ENCODE results near the gene CASK. TPM values are rescaled to one million over a fixed set of nuclear protein-coding genes. Genes with fewer than 3 reads are reported as not detected.

The CASK gene
- total RNA-seq, 1 donor from 2014 or later: 38.2 TPM

DNA sequence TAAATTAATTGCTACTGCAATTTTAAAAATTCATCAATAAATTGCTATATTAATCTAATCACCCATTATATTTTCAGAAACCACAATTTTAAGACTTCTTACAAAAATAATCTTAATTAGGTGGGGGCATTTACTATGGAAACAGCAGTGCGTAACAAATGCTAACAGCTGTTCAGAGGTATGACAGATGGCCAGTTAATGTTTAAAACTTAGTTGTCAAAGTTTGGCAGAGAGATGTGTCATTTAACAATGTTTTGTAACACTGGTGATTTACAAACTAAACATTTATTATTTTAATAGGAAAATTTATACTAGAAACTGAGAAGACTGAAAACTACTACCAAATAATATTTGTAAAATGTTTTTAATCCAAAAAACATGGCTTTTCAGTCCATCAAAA, 319.8 kb downstream of the CASK start:
- H3K36me3 ChIP-seq: no peaks in the 10 kb centered on the region
- ATAC-seq (no peak), DNase-seq (no peak)
- no peaks in the 10 kb centered on the region for H3K27me3 ChIP-seq (ENCODE audit: low read depth)
- H3K4me3 ChIP-seq: no peak overlapping the region
- intact Hi-C loops (cut with DNase I): no loop called here
- TF ChIP-seq, protein P1, sequence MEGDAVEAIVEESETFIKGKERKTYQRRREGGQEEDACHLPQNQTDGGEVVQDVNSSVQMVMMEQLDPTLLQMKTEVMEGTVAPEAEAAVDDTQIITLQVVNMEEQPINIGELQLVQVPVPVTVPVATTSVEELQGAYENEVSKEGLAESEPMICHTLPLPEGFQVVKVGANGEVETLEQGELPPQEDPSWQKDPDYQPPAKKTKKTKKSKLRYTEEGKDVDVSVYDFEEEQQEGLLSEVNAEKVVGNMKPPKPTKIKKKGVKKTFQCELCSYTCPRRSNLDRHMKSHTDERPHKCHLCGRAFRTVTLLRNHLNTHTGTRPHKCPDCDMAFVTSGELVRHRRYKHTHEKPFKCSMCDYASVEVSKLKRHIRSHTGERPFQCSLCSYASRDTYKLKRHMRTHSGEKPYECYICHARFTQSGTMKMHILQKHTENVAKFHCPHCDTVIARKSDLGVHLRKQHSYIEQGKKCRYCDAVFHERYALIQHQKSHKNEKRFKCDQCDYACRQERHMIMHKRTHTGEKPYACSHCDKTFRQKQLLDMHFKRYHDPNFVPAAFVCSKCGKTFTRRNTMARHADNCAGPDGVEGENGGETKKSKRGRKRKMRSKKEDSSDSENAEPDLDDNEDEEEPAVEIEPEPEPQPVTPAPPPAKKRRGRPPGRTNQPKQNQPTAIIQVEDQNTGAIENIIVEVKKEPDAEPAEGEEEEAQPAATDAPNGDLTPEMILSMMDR (IDR thresholded peaks at IDR 0.05): no peak
- no peaks in the 10 kb centered on the region for H3K4me1 ChIP-seq
- no peak overlapping the region for H3K27ac ChIP-seq
- no peaks in the 10 kb centered on the region for H3K9me3 ChIP-seq

DNA sequence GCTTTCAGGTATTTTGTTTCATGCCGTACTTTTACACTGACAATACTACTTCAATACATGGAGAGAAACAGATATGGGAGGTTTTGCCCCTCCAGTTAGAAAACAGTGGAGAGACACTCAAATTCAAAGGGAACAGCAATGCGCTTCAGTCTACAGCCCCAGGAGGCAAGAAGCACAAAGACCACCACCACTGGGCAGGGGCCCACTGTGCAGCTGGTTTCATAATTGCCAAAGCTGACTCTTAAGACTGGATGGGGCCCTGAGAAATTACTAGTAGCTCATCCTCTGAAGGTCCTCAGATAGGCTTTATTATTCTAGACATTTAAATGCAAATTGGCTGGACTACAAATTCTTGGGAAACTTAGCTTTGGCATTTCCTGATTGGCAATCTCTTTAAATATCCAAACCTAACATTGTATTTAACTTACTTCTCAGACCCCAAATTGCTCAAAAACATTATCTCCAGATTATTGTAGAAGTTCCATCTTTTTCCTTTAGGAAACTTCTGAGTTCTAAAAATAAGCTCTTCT, 320.5 kb downstream of the CASK start:
- Histone ChIP-seq H3K27ac (no peak overlapping the region), H3K27me3 (ENCODE audit: low read depth) (no peaks in the 10 kb centered on the region), H3K4me1 (no peaks in the 10 kb centered on the region), H3K4me3 (no peak overlapping the region), H3K9me3 (no peaks in the 10 kb centered on the region), H3K36me3 (no peaks in the 10 kb centered on the region)
- DNase-seq: no peak
- TF ChIP-seq, protein P1 (IDR thresholded peaks at IDR 0.05): no peak
- intact Hi-C loops (cut with DNase I): no loop called here
- ATAC-seq: no peak

DNA sequence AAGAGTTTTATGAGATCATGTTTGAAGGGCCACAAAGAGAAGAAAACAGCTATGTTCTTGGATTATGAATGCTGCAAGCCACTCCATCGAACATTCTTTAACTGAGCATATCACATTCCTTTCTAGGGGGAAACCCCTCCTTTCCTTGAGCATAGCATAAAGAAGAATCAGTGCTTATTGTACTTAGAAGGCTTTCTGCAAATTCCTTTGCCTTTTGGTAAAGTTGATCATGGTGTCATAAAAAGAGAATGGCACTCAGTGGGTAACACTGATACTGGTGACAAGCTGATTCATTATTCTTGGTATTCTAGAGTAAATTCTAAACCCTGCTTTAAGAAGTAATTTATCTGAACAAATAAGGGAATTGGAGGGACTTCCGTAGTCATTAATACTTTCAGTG, 323.1 kb downstream of the CASK start:
- Histone ChIP-seq H3K27ac (no peak overlapping the region), H3K27me3 (ENCODE audit: low read depth) (no peaks in the 10 kb centered on the region), H3K36me3 (no peaks in the 10 kb centered on the region), H3K9me3 (no peaks in the 10 kb centered on the region), H3K4me1 (no peaks in the 10 kb centered on the region), H3K4me3 (no peak overlapping the region)
- peak in 1 of 2 donors; percentile 31 for ATAC-seq
- DNase-seq: no peak
- TF ChIP-seq, protein P1 (IDR thresholded peaks at IDR 0.05): no peak
- intact Hi-C loops (cut with DNase I): no loop called here

DNA sequence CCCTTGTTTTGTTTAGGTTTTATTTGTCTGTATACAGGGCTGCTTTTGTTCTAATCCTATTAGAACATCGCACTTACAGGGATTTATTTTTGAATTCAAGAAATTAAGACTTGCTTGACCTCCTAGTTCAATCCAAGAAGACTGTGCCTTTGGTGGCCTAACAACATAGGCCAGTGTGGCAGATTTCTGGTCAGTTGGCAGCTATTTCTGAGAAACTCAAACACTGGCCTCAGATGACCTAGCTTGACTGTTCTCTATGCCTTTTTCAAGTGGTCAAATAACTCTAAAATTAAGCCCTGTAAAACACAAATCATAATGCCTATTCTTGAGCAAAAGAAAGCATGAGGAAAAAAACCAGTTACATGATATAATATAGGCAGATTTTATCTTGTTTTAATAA, 323.8 kb downstream of the CASK start:
- Histone ChIP-seq H3K4me1 (no peaks in the 10 kb centered on the region), H3K27me3 (ENCODE audit: low read depth) (no peaks in the 10 kb centered on the region), H3K36me3 (no peaks in the 10 kb centered on the region), H3K9me3 (no peaks in the 10 kb centered on the region), H3K4me3 (no peak overlapping the region), H3K27ac (no peak overlapping the region)
- ATAC-seq (no peak), DNase-seq (no peak)
- TF ChIP-seq, protein P1 (IDR thresholded peaks at IDR 0.05): no peak
- intact Hi-C loops (cut with DNase I): no loop called here

DNA sequence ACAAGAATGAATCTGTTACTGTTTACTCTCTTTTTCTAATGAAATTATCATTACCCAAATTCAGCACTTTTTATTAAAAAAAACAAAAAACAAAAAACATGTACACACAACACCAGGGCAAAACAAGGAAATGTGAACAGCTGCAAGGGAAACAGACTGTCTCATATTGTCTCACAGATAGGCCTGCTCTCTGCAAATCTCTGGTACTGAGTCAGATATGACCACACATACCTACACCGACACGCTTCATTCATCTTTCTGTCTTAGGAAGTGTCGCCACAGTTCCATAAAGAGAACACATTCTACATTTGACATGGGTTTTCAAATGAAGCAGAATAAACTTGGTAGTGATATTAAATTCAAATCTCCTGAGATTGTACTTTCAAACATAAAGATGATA, 326.8 kb downstream of the CASK start:
- no peaks in the 10 kb centered on the region for H3K27me3 ChIP-seq (ENCODE audit: low read depth)
- TF ChIP-seq, protein P1 (IDR thresholded peaks at IDR 0.05): no peak
- H3K4me1 ChIP-seq: no peaks in the 10 kb centered on the region
- DNase-seq: no peak
- intact Hi-C loops (cut with DNase I): no loop called here
- no peaks in the 10 kb centered on the region for H3K9me3 ChIP-seq
- no peak for ATAC-seq
- no peak overlapping the region for H3K4me3 ChIP-seq
- H3K27ac ChIP-seq: no peak overlapping the region
- no peaks in the 10 kb centered on the region for H3K36me3 ChIP-seq

DNA sequence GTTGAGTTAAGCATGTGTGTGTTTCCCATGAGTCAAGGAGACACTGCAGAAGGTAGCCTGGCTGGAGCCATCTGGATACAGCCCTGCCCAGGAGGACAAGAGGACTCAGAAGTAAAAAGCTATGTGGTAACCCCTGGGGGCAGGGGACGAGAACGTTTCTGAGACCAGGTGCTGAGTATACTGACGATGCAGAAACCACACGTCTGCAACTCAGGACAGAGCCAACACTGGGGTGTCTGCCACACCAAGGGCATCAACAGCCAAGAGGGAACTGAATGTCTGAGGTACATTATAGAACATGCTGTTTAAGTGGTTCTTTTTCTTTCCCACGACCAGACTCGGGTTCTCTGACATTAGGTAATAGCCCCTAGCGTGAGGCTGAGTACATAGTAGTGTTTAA, 328.7 kb downstream of the CASK start:
- H3K36me3 ChIP-seq: no peaks in the 10 kb centered on the region
- ATAC-seq (no peak), DNase-seq (no peak)
- TF ChIP-seq, protein P1 (IDR thresholded peaks at IDR 0.05): no peak
- H3K27ac ChIP-seq: no peak overlapping the region
- intact Hi-C loops (cut with DNase I): no loop called here
- no peaks in the 10 kb centered on the region for H3K9me3 ChIP-seq
- no peak overlapping the region for H3K4me3 ChIP-seq
- H3K4me1 ChIP-seq: no peaks in the 10 kb centered on the region
- H3K27me3 ChIP-seq (ENCODE audit: low read depth): no peaks in the 10 kb centered on the region

All from lower lobe of right lung (tissue), 2 donors.